Heart left ventricle (tissue), 16 donors: ENCODE results near the gene COX19. TPM values are rescaled to one million over a fixed set of nuclear protein-coding genes. Genes with fewer than 3 reads are reported as not detected.

Experiments
- ATAC-seq, 4 donors: fragments of 200-7000 bp; cut with Tn5 transposase; one replicate each; pipeline ENCODE4 v1.9.1; 2020 to 2022; ENCODE audit warnings: moderate library complexity in 4 of 4, mild to moderate bottlenecking in 3 of 4, moderate number of reproducible peaks in 1 of 4
- DNase-seq, 5 donors: peaks; one replicate each; pipeline ENCODE4 v3.0.0-alpha.2; 2020
- H3K27ac ChIP-seq, 12 donors: fragments of 200-600 bp; sonication (generic) in 4 of 12; one replicate each; pipeline versions ENCODE4 v1.5.0 to v1.8.0; 2016 to 2022; ENCODE audit warnings: mild to moderate bottlenecking in 2 of 12
- H3K27me3 ChIP-seq, 9 donors: fragments of 200-600 bp; sonication (generic) in 2 of 9; one replicate each; pipeline versions ENCODE4 v1.5.1 to v1.8.0; 2016 to 2022; ENCODE audit warnings: mild to moderate bottlenecking in 3 of 9
- H3K36me3 ChIP-seq, 9 donors: fragments of 200-600 bp; sonication (generic) in 2 of 9; one replicate each; pipeline versions ENCODE4 v1.5.0 to v1.8.0; 2018 to 2022; ENCODE audit warnings: mild to moderate bottlenecking in 2 of 9
- H3K4me1 ChIP-seq, 12 donors: fragments of 200-600 bp; sonication (generic) in 4 of 12; one replicate each; pipeline versions ENCODE4 v1.5.0 to v1.8.0; 2016 to 2022; ENCODE audit warnings: mild to moderate bottlenecking in 3 of 12
- H3K4me3 ChIP-seq, 12 donors: fragments of 200-600 bp; sonication (generic) in 4 of 12; one replicate each; pipeline versions ENCODE4 v1.5.0 to v1.8.0; 2017 to 2022; ENCODE audit warnings: mild to moderate bottlenecking in 9 of 12, moderate library complexity in 4 of 12
- H3K9me3 ChIP-seq, 12 donors: fragments of 200-600 bp; sonication (generic) in 4 of 12; one replicate each; pipeline versions ENCODE4 v1.5.0 to v1.8.0; 2016 to 2022; ENCODE audit warnings: mild to moderate bottlenecking in 1 of 12
- POLR2A ChIP-seq, 2 donors: fragments of 450-650 bp; IDR thresholded peaks; one replicate each; pipeline ENCODE4 v1.6.1; 2017; ENCODE audit warnings: antibody characterized with exemption in 2 of 2, mild to moderate bottlenecking in 2 of 2, moderate library complexity in 2 of 2
- WGBS, 4 donors: extraction: QIAGEN DNeasy Blood & Tissue Kit in 2 of 4; methylation state at CpG; one replicate each; pipeline versions ENCODE4 v1.1.5 to v1.1.7; 2013 to 2018; 5-methylcytosine and 5-hydroxymethylcytosine counted together
- intact Hi-C, 10 donors: fragments of 100-400 bp; cut with DNase I; formaldehyde crosslinking; loops; one replicate each; pipeline versions ENCODE4 v1.11.1 to v1.14.2; 2022
- polyA plus RNA-seq, 2 donors: library from polyadenylated mRNA; stranded (reverse); fragments of 200-250 nt; gene quantifications; one replicate each; pipeline ENCODE4 v1.2.3, GENCODE V29; 2013
- total RNA-seq, 9 donors: library from RNA; depleted of rRNA in 2 of 9; stranded (reverse); fragments of >200 nt in 2 of 9; fragmentation: NEBNext Ultra II Directional in 3 of 9; extraction: Animal tissue kit (Norgen Biotek cat#: 25700) in 3 of 9; gene quantifications; one replicate each; pipeline versions ENCODE4 v1.1.0 to v1.2.4, GENCODE V29; 2016 to 2023
- TF ChIP-seq, protein P1 (sequence below), 12 donors: fragments of 200-600 bp; sonication (generic) in 4 of 12; IDR thresholded peaks; one replicate each; pipeline versions ENCODE4 v1.5.0 to v1.8.0; 2018 to 2022; ENCODE audit warnings: antibody characterized with exemption in 12 of 12, mild to moderate bottlenecking in 5 of 12
- donor health status: ischemic (EF 13 %, LVEDD 7.1; RV severe dilation, severe dysfunction).
- donor health status: healthy with polysubstance abuse.
- donor health status: DM: no; HTN: yes; CAD: no.
- donor health status: DM: no; HTN: no; CAD: no.
- donor health status: ischemic (EF 25% LVEDD 6.9; RV normal size, moderate dysfunction).
- donor health status: ischemic (EF 25% LVEDD 5.7; RV mildly dilated, moderate dysfunction).
- donor health status: healthy.
- donor health status: DM: yes; HTN: yes; CAD: no.
- donor health status: ischemic (EF 35%, LVEDD 5.7; RV mildly dilated, moderate dysfunction).
- donor health status: nonischemic (EF 11% LVEDD 7.7; RV severe dilation, severe dysfunction).
- donor health status: DM: yes; HTN: yes; CAD: no.
- donor health status: PGD.
- donor health status: ischemic (EF 29% LVEDD 5.4; RV normal size, mild dysfunction).
- donor health status: nonischemic (EF 23%, LVEDD 6.1; RV moderate dilation, normal function).

Gene COX19
- total and polyA plus RNA-seq, 11 donors, result 3.1 to 7.8 (median 6.5) TPM

DNA sequence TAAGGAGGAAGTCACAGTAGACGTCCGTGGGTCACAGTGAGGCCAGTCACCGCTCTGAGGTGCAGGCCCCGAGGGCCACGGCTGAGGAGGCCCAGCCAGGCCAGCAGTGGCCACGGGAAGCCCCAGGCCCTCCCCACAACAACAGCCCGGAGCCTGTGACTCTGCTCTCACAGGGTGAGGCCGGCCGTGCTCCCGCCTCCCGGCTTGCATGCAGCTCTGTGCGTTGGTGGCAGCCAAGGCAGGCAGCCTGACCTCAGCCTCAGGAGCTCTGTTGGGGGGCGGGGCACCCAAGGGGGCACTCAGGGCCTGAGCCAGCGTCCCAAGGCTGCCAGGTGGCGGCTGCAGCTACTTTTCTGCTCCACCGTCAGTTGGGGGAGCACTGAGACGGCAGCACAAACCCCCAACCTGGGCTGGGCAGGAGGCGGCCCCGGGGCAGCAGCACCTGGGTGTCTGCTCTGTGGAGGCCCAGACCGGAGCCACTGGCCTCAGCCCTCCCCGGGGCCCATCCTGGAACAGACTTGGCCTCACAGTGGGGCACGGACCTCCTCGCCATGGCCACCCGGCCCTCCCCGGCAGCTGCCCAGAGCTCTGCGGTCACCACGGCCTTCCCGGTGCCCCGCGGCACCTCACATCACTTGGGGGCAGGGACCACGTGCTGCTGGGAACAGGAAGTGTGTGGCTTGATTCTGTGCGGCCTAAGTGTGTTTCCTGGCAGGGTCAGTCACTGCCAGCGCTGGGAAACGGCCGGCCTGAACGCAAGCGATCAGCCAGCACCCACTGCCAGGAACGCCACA lies 20.9 kb upstream of the COX19 start:
- no peaks in the 10 kb centered on the region for H3K27me3 ChIP-seq
- WGBS, 4 donors, result 86 to 95% (median 88%) methylated on average over 7 to 38 of the region's 38 CpGs
- H3K27ac ChIP-seq, result no peak overlapping the region
- no peak overlapping the region for H3K4me3 ChIP-seq
- DNase-seq, result no peak
- intact Hi-C loops, result loop anchor here in 6 of 10 donors (10.0 kb wide), 3 partner anchors 139 to 179 kb away; a partner anchor contains a TSS
- no peak for ATAC-seq
- TF ChIP-seq, protein P1, sequence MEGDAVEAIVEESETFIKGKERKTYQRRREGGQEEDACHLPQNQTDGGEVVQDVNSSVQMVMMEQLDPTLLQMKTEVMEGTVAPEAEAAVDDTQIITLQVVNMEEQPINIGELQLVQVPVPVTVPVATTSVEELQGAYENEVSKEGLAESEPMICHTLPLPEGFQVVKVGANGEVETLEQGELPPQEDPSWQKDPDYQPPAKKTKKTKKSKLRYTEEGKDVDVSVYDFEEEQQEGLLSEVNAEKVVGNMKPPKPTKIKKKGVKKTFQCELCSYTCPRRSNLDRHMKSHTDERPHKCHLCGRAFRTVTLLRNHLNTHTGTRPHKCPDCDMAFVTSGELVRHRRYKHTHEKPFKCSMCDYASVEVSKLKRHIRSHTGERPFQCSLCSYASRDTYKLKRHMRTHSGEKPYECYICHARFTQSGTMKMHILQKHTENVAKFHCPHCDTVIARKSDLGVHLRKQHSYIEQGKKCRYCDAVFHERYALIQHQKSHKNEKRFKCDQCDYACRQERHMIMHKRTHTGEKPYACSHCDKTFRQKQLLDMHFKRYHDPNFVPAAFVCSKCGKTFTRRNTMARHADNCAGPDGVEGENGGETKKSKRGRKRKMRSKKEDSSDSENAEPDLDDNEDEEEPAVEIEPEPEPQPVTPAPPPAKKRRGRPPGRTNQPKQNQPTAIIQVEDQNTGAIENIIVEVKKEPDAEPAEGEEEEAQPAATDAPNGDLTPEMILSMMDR (IDR thresholded peaks at IDR 0.05), result no peak
- TF ChIP-seq POLR2A (IDR thresholded peaks at IDR 0.05), result no peak
- H3K4me1 ChIP-seq, result peaks cover 0 to 14% (median 5%) of the 10 kb centered on the region in 12 donors
- peaks cover 0 to 40% (median 25%) of the 10 kb centered on the region in 9 donors for H3K36me3 ChIP-seq
- no peaks in the 10 kb centered on the region for H3K9me3 ChIP-seq

DNA sequence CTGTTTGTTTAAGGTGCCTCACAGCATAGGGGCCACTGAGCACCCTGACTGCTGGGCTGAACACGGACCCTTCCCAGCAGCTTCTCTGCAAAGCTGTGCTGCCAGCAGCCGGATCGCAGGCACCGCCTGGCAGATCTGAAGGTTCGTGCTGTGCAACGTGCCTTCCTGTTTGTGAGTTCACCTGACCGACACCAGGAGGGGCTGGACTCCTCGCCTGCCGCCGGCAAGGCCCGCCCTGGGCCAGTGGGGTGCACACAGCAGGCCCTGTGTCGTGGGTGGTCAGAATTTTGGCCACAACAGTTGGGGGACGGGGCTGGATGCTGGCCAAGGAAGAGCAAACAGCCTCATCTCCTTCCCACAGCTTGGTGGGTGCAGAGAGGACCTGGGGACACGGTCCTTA lies 20.2 kb upstream of the COX19 start:
- Histone ChIP-seq H3K9me3 (no peaks in the 10 kb centered on the region), H3K36me3 (peaks cover 0 to 37% (median 25%) of the 10 kb centered on the region in 9 donors), H3K27ac (no peak overlapping the region), H3K4me3 (no peak overlapping the region), H3K4me1 (peaks cover 0 to 19% (median 5%) of the 10 kb centered on the region in 12 donors), H3K27me3 (no peaks in the 10 kb centered on the region)
- TF ChIP-seq, protein P1 (IDR thresholded peaks at IDR 0.05), result no peak
- TF ChIP-seq POLR2A (IDR thresholded peaks at IDR 0.05), result no peak
- 90 to 100% (median 92%) methylated on average over 1 to 14 of the region's 14 CpGs for WGBS, 4 donors
- intact Hi-C loops, result loop anchor here in 6 of 10 donors (10.0 kb wide), 3 partner anchors 139 to 179 kb away; a partner anchor contains a TSS
- DNase-seq (no peak), ATAC-seq (no peak)

DNA sequence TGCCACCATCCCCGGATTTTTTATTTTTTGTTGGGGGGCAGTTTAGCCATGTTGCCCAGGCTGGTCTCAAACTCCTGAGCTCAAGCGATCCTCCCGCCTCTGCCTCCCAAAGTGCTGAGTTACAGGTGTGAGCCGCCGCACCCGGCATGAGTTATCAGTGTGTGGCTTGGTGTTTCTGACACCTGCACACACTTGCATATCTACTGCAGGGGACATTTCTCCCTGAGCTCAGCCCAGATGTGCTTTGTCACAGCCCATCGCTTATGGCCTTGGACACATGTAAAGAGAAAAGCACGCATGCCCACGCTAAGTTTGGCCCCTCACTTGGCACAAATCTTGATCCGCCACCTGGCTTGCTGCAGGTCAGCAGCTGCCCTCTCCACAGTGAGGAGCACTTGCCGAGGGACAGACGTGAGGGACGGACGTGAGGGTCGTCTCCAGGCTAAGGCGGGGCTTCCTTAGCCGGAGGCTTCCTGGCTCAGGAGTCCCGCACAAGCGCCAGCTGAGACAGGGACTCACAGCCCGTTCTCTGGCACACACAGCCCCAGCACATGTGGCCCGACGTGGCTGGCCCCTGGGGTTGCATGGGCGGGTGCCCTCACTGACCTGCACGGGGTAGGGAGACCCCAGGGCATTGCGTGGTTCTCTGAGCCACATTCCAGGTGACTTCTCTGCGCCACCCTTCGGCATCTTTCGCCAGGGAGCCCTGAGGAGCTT lies 19.4 kb upstream of the COX19 start:
- ATAC-seq (no peak), DNase-seq (peak in 1 of 5 donors; percentile 71)
- Histone ChIP-seq H3K27me3 (no peaks in the 10 kb centered on the region), H3K27ac (no peak overlapping the region), H3K4me1 (peaks cover 0 to 19% (median 5%) of the 10 kb centered on the region in 12 donors), H3K36me3 (peaks cover 0 to 30% (median 25%) of the 10 kb centered on the region in 9 donors), H3K4me3 (no peak overlapping the region), H3K9me3 (no peaks in the 10 kb centered on the region)
- WGBS, 4 donors, result 73 to 84% (median 81%) methylated on average over 20 to 28 of the region's 28 CpGs
- intact Hi-C loops, result loop anchor here in 8 of 10 donors (5.0 to 10.0 kb wide), 5 partner anchors 140 to 183 kb away; a partner anchor contains a TSS
- TF ChIP-seq, protein P1 (IDR thresholded peaks at IDR 0.05), result no peak
- TF ChIP-seq POLR2A (IDR thresholded peaks at IDR 0.05), result no peak
